ENCODE data around the gene SERPINB8. TPM values are rescaled to one million over a fixed set of nuclear protein-coding genes. Genes with fewer than 3 reads are reported as not detected.

SERPINB8 gene
- total RNA-seq, 3 donors from 2014 or later, result 10.7 to 27.3 (median 12.3) TPM

DNA sequence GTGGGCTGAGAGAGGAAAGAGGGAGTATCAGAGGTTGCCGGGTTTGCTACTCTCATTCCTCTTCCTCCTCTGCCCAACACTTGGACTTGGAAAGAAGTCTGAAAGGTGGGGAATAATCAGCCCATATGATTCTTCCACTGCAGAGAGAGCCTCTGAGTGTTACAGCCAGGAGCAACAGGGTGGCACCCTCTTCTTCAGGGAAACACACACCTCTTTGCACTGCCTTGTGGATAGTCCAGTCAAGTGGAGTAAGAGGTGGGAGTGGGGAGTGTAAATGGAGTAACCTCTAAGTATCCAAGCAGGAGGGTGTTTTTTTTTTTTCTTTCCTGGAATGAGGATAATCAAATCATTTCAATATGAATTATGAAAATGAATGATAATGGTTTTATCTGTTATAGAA, 9.0 kb upstream of the SERPINB8 start:
- no peaks in the 10 kb centered on the region for H3K9me3 ChIP-seq
- no peaks in the 10 kb centered on the region for H3K36me3 ChIP-seq (ENCODE audit: low read depth)
- intact Hi-C loops (cut with DNase I, micrococcal nuclease), result no loop called here
- H3K4me3 ChIP-seq, result no peak overlapping the region
- TF ChIP-seq, protein P1, sequence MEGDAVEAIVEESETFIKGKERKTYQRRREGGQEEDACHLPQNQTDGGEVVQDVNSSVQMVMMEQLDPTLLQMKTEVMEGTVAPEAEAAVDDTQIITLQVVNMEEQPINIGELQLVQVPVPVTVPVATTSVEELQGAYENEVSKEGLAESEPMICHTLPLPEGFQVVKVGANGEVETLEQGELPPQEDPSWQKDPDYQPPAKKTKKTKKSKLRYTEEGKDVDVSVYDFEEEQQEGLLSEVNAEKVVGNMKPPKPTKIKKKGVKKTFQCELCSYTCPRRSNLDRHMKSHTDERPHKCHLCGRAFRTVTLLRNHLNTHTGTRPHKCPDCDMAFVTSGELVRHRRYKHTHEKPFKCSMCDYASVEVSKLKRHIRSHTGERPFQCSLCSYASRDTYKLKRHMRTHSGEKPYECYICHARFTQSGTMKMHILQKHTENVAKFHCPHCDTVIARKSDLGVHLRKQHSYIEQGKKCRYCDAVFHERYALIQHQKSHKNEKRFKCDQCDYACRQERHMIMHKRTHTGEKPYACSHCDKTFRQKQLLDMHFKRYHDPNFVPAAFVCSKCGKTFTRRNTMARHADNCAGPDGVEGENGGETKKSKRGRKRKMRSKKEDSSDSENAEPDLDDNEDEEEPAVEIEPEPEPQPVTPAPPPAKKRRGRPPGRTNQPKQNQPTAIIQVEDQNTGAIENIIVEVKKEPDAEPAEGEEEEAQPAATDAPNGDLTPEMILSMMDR (IDR thresholded peaks at IDR 0.05), result no peak
- peaks cover 7% of the 10 kb centered on the region for H3K4me1 ChIP-seq (ENCODE audit: low read depth)
- DNase-seq (no peak), ATAC-seq (no peak)

DNA sequence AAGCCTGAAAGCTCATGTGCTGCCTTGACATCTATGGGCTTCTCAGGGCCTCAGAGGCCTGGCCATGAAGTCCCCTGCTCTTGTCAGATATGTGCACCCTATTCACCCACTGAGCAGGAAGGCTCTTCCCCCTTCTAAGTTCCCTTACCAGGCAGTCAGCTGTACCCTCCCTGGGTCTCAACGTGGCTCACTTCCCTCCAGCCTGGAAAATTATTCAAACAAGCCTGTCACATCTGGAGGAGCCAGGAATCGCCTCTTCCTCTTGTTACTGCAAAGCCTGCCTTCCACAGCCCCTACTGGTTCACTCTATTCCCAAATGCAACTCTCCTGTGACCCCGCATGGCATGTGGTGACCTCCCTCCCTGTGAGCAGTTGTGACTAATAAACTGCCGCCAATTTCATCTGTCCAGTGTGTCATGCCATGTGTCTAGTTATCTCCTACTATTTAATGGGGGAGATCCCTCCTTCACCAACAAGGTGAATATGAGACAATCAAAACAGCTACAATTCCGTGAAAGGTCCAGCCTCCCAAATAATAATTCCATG, 8.4 kb upstream of the SERPINB8 start:
- Histone ChIP-seq H3K9me3 (no peaks in the 10 kb centered on the region), H3K4me1 (ENCODE audit: low read depth) (peaks cover 7% of the 10 kb centered on the region), H3K36me3 (ENCODE audit: low read depth) (no peaks in the 10 kb centered on the region), H3K4me3 (no peak overlapping the region)
- no peak for DNase-seq
- TF ChIP-seq, protein P1 (IDR thresholded peaks at IDR 0.05), result no peak
- intact Hi-C loops (cut with DNase I, micrococcal nuclease), result no loop called here
- no peak for ATAC-seq

DNA sequence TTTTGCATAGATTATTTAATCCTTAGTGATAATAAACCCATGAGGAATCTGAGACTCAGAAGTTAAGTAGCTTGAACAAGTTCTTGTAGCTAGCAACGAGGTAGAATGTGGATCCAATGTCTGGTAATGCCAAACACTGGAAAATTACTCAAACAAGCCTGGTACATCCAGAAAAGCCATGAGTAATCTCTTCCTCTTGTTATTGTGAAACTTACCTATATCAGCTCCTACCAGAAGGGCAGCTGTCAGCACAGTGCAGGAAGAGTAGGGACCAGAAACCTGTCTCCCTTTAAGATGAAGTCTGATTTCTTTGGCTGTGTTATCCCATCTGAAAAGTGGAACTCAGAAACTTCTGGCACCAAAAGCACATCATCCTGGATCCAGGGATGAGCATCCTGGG, 7.7 kb upstream of the SERPINB8 start:
- ATAC-seq, result no peak
- Histone ChIP-seq H3K36me3 (ENCODE audit: low read depth) (no peaks in the 10 kb centered on the region), H3K4me1 (ENCODE audit: low read depth) (peaks cover 7% of the 10 kb centered on the region), H3K4me3 (no peak overlapping the region), H3K9me3 (no peaks in the 10 kb centered on the region)
- no peak for DNase-seq
- intact Hi-C loops (cut with DNase I, micrococcal nuclease), result no loop called here
- TF ChIP-seq, protein P1 (IDR thresholded peaks at IDR 0.05), result no peak

DNA sequence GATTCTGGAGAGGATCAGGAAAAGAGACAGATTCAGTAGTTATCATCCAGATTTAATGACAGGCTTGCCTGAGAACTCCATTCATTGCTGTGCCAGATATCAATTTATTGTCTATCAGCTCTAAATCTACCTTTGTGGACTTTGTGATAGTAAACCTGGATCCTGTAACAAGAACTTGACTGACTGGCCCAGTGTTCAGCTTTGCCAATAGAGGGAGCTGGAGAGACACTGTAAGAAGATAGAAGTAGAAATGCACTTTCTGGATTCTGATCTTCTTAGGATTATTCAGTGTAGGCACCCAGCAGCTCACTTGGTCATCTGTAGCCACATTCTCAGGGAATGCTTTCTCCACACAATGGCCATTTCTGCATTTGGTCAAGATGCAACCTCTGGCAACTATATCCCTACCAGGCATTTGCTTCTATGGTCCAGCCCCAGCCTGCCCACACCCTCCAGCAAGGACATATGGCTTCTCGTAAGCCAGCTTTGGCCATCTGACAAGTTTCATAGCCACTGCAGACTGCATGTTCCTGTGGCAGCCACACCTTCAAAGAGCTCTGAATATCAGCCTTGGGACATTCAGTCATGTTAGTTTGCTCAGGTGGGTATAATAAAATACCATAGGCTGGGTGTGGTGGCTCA, 6.1 kb upstream of the SERPINB8 start:
- intact Hi-C loops (cut with DNase I, micrococcal nuclease), result no loop called here
- no peaks in the 10 kb centered on the region for H3K36me3 ChIP-seq (ENCODE audit: low read depth)
- H3K9me3 ChIP-seq, result no peaks in the 10 kb centered on the region
- peaks cover 7% of the 10 kb centered on the region for H3K4me1 ChIP-seq (ENCODE audit: low read depth)
- DNase-seq (peak; percentile 56 to 73 (median 61)), ATAC-seq (peak; percentile 95)
- TF ChIP-seq, protein P1 (IDR thresholded peaks at IDR 0.05), result peak; percentile 62
- H3K4me3 ChIP-seq, result no peak overlapping the region

DNA sequence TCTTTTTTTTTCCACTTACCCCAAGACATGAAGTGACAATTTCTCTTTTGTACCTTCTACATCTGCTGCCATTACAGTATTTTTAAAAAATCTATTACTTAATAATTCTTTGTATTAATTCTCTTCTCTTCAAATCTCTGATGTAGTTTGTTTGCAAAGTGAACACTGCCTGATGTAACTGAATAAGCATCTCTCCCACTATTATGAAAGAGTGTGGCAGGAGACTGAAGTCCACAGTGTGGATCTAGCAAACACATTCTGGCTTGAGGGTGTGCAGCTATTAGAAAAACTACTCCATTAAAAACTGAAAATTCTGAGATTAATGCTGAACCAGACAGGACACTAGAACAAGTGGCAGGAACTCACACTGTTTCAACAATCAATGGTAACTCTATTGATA, 5.0 kb upstream of the SERPINB8 start:
- intact Hi-C loops (cut with DNase I, micrococcal nuclease), result no loop called here
- DNase-seq (no peak), ATAC-seq (no peak)
- no peaks in the 10 kb centered on the region for H3K9me3 ChIP-seq
- no peaks in the 10 kb centered on the region for H3K36me3 ChIP-seq (ENCODE audit: low read depth)
- peaks cover 12% of the 10 kb centered on the region for H3K4me1 ChIP-seq (ENCODE audit: low read depth)
- H3K4me3 ChIP-seq, result no peak overlapping the region
- TF ChIP-seq, protein P1 (IDR thresholded peaks at IDR 0.05), result no peak
